Rectal smooth muscle tissue (tissue), 1 donor: Measurements from ENCODE around the gene ART5.
A peak's percentile ranks its signal among the peaks of the same experiment; 100 is the strongest.
"Not testable (repeated sequence)": the region's sequence is repeated elsewhere in the genome, so short reads cannot be mapped to it uniquely, and the experiment has no call there.

Experiments used
- H3K27ac ChIP-seq: one replicate; pipeline ENCODE4 v1.7.0; 2013; ENCODE audit warnings: low read depth, low read length, inconsistent platforms
- H3K27me3 ChIP-seq: one replicate; pipeline ENCODE4 v1.7.0; 2013; ENCODE audit warnings: low read length; ENCODE audit not compliant: control insufficient read depth, insufficient read depth
- H3K36me3 ChIP-seq: one replicate; pipeline ENCODE4 v1.7.0; 2013; ENCODE audit warnings: low read length; ENCODE audit not compliant: control insufficient read depth, insufficient read depth
- H3K4me1 ChIP-seq: one replicate; pipeline ENCODE4 v1.7.0; 2013; ENCODE audit warnings: low read length; ENCODE audit not compliant: control insufficient read depth, insufficient read depth
- H3K4me3 ChIP-seq: one replicate; pipeline ENCODE4 v1.7.0; 2013; ENCODE audit warnings: low read length
- H3K9ac ChIP-seq: one replicate; pipeline ENCODE4 v1.7.0; 2013; ENCODE audit warnings: low read length

Gene ART5

GRCh38 chr11:3648843-3649242, 7.1 kb upstream of the ART5 start:
- not testable (repeated sequence) for H3K27ac ChIP-seq, H3K4me3 ChIP-seq, H3K36me3 ChIP-seq, H3K27me3 ChIP-seq, H3K4me1 ChIP-seq, H3K9ac ChIP-seq

GRCh38 chr11:3645552-3645951, 3.8 kb upstream of the ART5 start:
- H3K4me3 ChIP-seq = no peak overlapping the region
- no peaks in the 10 kb centered on the region for H3K36me3 ChIP-seq
- H3K27ac ChIP-seq = no peak overlapping the region
- H3K27me3 ChIP-seq = peaks cover 2% of the 10 kb centered on the region
- H3K4me1 ChIP-seq = no peaks in the 10 kb centered on the region
- H3K9ac ChIP-seq = no peak overlapping the region

GRCh38 chr11:3644817-3645235, 3.0 kb upstream of the ART5 start, which contains the start of gene ART1:
TSS of gene ART1 (plus strand) at chr11:3645128. CDS start at chr11:3659214, 14,086 bp downstream.
- H3K9ac ChIP-seq = no peak within 1 kb of the TSS
- H3K4me1 ChIP-seq = no peaks in the 10 kb centered on the region
- H3K4me3 ChIP-seq = no peak within 1 kb of the TSS
- peaks cover 2% of the 10 kb centered on the region for H3K27me3 ChIP-seq
- no peaks in the 10 kb centered on the region for H3K36me3 ChIP-seq
- H3K27ac ChIP-seq = no peak within 1 kb of the TSS

DNA sequence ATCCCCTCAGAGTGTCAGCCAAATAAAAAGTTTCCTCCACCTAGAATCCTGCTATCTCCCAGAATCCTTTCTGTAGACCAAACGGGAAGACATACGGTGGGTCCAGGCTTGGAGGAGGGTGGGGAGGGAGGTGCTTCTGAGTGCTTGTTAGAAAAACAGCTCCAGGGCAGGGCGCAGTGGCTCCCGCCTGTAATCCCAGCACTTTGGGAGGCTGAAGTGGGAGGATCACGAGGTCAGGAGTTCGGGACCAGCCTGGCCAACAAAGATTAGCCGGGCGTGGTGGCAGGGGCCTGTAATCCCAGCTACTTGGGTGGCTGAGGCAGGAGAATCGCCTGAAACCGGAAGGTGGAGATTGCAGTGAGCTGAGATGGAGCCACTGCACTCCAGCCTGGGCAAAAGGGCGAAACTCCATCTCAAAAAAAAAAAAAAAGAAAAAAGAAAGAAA, 1.3 kb upstream of the ART5 start:
- H3K27ac ChIP-seq, H3K27me3 ChIP-seq, H3K4me1 ChIP-seq, H3K36me3 ChIP-seq, H3K9ac ChIP-seq: not testable (repeated sequence)
- peak overlapping the region; percentile 58 for H3K4me3 ChIP-seq

DNA sequence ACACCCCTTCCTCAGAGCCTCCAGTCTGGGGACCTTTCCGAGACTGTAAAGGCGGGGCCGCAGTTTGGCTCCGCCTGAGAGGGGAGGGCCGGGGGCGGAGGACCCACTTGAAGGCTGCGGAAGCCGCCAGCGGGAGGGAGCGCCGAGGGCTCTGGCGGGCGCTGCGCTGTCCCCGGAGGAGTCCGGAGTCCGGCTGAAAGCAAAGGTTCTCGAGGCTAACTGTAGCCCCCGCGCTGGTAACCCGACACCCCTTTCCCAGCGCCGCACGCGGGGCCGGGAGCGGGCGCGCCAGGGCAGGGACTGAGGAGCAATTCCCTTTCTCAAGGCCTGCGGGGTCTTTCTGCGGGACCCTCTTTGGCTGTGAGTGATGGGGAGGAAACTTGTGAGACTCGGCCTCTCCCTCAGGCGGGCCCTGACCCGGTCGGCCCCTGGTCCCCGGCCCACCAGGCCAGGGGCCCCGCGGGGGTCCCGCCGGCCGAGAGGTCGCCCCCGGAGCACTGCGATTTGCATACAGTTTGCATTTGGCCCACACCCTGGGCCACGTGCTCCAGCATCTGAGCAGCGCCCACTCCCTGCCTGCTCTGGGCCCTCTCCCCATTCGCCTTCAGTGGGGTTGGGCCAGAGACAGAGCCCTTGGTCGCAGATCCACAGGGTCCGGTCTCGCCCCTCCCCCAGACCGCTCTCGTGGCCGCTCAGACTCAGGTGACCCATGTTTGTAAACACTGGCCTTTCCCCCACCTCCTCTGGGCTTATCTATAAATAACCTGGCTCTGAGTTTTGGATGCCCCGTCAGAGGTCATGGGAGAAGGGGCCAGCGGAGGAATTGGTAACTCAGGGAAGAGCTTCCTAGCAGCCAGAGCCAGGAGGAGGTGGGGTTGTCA, 519 bp upstream of the ART5 start:
- no peak overlapping the region for H3K27ac ChIP-seq

GRCh38 chr11:3641191-3641590, 601 bp downstream of the ART5 start:
- Histone ChIP-seq H3K27ac (no peak overlapping the region), H3K4me3 (no peak overlapping the region), H3K9ac (no peak overlapping the region), H3K27me3 (peaks cover 2% of the 10 kb centered on the region), H3K4me1 (no peaks in the 10 kb centered on the region), H3K36me3 (no peaks in the 10 kb centered on the region)

More for the DNA sequence above, 519 bp upstream of the ART5 start:
- Histone ChIP-seq H3K36me3 (no peaks in the 10 kb centered on the region), H3K9ac (no peak overlapping the region), H3K4me3 (peak overlapping the region; percentile 58), H3K27me3 (peaks cover 2% of the 10 kb centered on the region), H3K4me1 (no peaks in the 10 kb centered on the region)

DNA sequence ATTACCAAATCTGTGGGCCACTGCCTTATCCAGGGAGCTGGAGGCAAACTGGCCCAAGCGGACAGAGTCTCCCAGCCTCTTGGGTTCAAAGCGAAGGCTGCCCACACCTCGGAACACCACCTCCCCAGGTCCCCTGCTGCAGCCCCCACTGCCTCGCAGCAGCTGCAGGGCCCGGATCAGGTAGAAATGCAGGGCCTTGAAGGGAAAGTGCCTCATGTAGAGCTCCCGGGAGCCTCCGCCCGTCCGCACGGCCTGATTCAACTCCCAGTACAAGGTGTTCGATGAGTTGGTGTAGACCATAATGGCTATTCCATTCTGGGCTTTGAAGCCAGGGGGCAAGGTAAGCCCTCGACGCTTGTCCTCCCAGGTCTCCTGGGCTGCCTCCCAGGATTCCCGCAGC, 2.0 kb downstream of the ART5 start:
- no peak overlapping the region for H3K4me3 ChIP-seq
- H3K27ac ChIP-seq = no peak overlapping the region
- H3K4me1 ChIP-seq = no peaks in the 10 kb centered on the region
- peaks cover 2% of the 10 kb centered on the region for H3K27me3 ChIP-seq
- no peaks in the 10 kb centered on the region for H3K36me3 ChIP-seq
- no peak overlapping the region for H3K9ac ChIP-seq

DNA sequence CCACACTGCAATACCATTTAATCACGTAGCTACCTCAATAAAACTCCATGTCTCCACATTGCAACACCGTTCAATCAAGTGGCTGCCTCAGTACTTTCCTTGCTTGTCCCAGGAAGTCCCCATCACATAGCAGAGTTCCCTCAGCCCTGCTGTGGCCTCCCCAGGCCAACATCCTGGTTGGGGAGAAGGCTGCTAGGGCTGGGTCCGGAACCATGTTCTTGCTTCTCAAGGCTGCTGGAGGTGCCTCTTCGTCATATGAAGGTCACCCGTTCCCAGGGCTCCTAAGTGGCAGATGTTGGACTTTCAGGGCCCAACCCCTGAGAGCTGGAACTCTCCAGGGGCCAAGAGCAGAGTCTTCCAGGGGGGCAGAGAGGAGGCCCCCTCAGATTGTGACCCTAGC, 3.3 kb downstream of the ART5 start:
- no peak overlapping the region for H3K9ac ChIP-seq
- H3K4me3 ChIP-seq = no peak overlapping the region

DNA sequence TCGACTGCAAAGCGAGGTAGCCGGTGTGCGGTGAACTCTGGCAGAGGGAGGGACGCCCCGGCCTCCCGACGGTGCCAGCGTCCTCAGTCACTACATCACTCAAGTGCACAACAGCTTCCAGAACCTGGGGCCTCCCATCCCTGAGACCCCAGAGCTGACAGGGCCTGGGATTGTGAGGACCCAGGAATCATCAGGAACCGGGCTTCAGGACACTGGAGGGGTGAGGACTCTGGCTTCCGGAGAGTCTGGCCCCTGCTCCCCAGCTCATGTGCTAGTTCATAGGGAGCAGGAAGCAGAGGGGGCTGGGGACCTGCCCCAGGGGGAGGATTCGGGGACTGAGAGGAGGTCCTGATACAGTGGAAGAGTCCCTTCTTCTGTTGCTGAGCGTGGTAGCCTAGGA, 4.6 kb downstream of the ART5 start:
- Histone ChIP-seq H3K27ac (no peak overlapping the region), H3K27me3 (no peaks in the 10 kb centered on the region), H3K36me3 (no peaks in the 10 kb centered on the region), H3K4me3 (no peak overlapping the region), H3K9ac (no peak overlapping the region), H3K4me1 (no peaks in the 10 kb centered on the region)

More for the DNA sequence above, 3.3 kb downstream of the ART5 start:
- Histone ChIP-seq H3K27ac (no peak overlapping the region), H3K36me3 (no peaks in the 10 kb centered on the region), H3K27me3 (peaks cover 2% of the 10 kb centered on the region), H3K4me1 (no peaks in the 10 kb centered on the region)

- no peaks in the 10 kb centered on the region for H3K36me3 ChIP-seq
- no peak overlapping the region for H3K27ac ChIP-seq
- no peaks in the 10 kb centered on the region for H3K27me3 ChIP-seq
- H3K9ac ChIP-seq = no peak overlapping the region
- no peak overlapping the region for H3K4me3 ChIP-seq
- no peaks in the 10 kb centered on the region for H3K4me1 ChIP-seq
These were observed 6.0 kb downstream of the ART5 start for GRCh38 chr11:3635641-3636375.

GRCh38 chr11:3632070-3632660, 9.6 kb downstream of the ART5 start:
- no peaks in the 10 kb centered on the region for H3K27me3 ChIP-seq
- H3K4me1 ChIP-seq = no peaks in the 10 kb centered on the region
- H3K9ac ChIP-seq = no peak overlapping the region
- no peak overlapping the region for H3K27ac ChIP-seq
- no peaks in the 10 kb centered on the region for H3K36me3 ChIP-seq
- H3K4me3 ChIP-seq = no peak overlapping the region

- Histone ChIP-seq H3K27me3 (no peaks in the 10 kb centered on the region), H3K9ac (no peak overlapping the region), H3K4me1 (no peaks in the 10 kb centered on the region), H3K36me3 (no peaks in the 10 kb centered on the region), H3K27ac (no peak overlapping the region), H3K4me3 (no peak overlapping the region)
These were observed 10.5 kb downstream of the ART5 start for GRCh38 chr11:3631331-3631730.
